H1 (cell line): ENCODE data around the gene CEACAM6. TPM values are rescaled to one million over a fixed set of nuclear protein-coding genes. Genes with fewer than 3 reads are reported as not detected.

Experiments used
- CTCF ChIA-PET: fragments of 300-600 bp; sonication (Branson Sonifier 250); formaldehyde crosslinking; loops from one replicate; lab custom pipeline; 2021; ENCODE audit not compliant: partially characterized antibody; lab: Charles Lee
- POLR2A ChIA-PET: fragments of 300-600 bp; sonication (Branson Sonifier 250); formaldehyde crosslinking; loops from one replicate; lab custom pipeline; 2021; ENCODE audit warnings: inconsistent platforms; ENCODE audit not compliant: partially characterized antibody; lab: Charles Lee
- DNase-seq, 2 experiments: peaks; one replicate each; pipeline versions ENCODE4 v3.0.0 to v3.0.0-alpha.2; 2010 to 2022; ENCODE audit warnings: low spot score in 2 of 2, low read depth in 1 of 2, mixed read lengths in 1 of 2
- FAIRE-seq: peaks from 2 replicates; lab custom pipeline; 2011; peaks lifted over from hg19 to GRCh38; lab: Jason Lieb, UNC
- H2AFZ ChIP-seq: 2 replicates; pipeline ENCODE4 v1.8.1; 2012; ENCODE audit warnings: low read length, inconsistent platforms
- H2AK5ac ChIP-seq: 2 replicates; pipeline ENCODE4 v1.6.1; 2013; ENCODE audit warnings: low read depth, low read length
- H2BK120ac ChIP-seq: replicated peaks from 2 replicates; pipeline ENCODE3; 2013; ENCODE audit warnings: low read depth, low read length, inconsistent platforms
- H2BK12ac ChIP-seq: 2 replicates; pipeline ENCODE4 v1.6.1; 2013; ENCODE audit warnings: low read depth, low read length
- H2BK15ac ChIP-seq: 2 replicates; pipeline ENCODE4 v1.6.1; 2013; ENCODE audit warnings: low read length
- H2BK20ac ChIP-seq: 2 replicates; pipeline ENCODE4 v1.6.1; 2013; ENCODE audit warnings: low read length
- H2BK5ac ChIP-seq: 2 replicates; pipeline ENCODE4 v1.6.1; 2013; ENCODE audit warnings: low read depth, low read length
- H3K14ac ChIP-seq: 2 replicates; pipeline ENCODE4 v1.6.1; 2013; ENCODE audit warnings: inconsistent platforms; ENCODE audit not compliant: insufficient read length
- H3K18ac ChIP-seq: 2 replicates; pipeline ENCODE4 v1.6.1; 2013; ENCODE audit warnings: low read length; ENCODE audit errors: extremely low read depth
- H3K23ac ChIP-seq: 2 replicates; pipeline ENCODE4 v1.6.1; 2013; ENCODE audit warnings: inconsistent platforms; ENCODE audit not compliant: insufficient read length
- H3K23me2 ChIP-seq: 2 replicates; pipeline ENCODE4 v1.6.1; 2013; ENCODE audit warnings: low read depth, low read length
- H3K27ac ChIP-seq: 2 replicates; pipeline ENCODE4 v1.6.1; 2011; ENCODE audit warnings: low read depth, low read length, inconsistent platforms
- H3K27me3 ChIP-seq, 4 experiments: replicated peaks in 1 of 4; 1 replicate in 1 of 4; 2 replicates in 3 of 4; pipeline versions ENCODE4 v1.6.1 to v1.8.1; 2011 to 2013; ENCODE audit warnings: low read length in 3 of 4, mild to moderate bottlenecking in 3 of 4, inconsistent platforms in 2 of 4, mixed read lengths in 2 of 4, moderate library complexity in 1 of 4; ENCODE audit not compliant: control insufficient read depth in 3 of 4, insufficient read depth in 3 of 4; ENCODE audit errors: extremely low read depth in 1 of 4
- H3K36me3 ChIP-seq, 4 experiments: 2 replicates each; pipeline versions ENCODE4 v1.6.1 to v1.8.1; 2011 to 2013; ENCODE audit warnings: mild to moderate bottlenecking in 4 of 4, low read length in 3 of 4, moderate library complexity in 2 of 4, control low read depth in 1 of 4, inconsistent platforms in 1 of 4; ENCODE audit not compliant: insufficient read depth in 4 of 4, control insufficient read depth in 2 of 4
- H3K4ac ChIP-seq: replicated peaks from 2 replicates; pipeline ENCODE3; 2013; ENCODE audit warnings: low read length, low read depth, mixed read lengths, inconsistent platforms; ENCODE audit not compliant: insufficient read length
- H3K4me1 ChIP-seq, 4 experiments: replicated peaks in 1 of 4; 1 replicate in 1 of 4; 2 replicates in 3 of 4; pipeline versions ENCODE4 v1.6.1 to v1.8.1; 2011 to 2013; ENCODE audit warnings: low read length in 3 of 4, inconsistent platforms in 2 of 4, mixed read lengths in 1 of 4; ENCODE audit not compliant: insufficient read depth in 4 of 4, control insufficient read depth in 3 of 4
- H3K4me2 ChIP-seq, 2 experiments: 2 replicates each; pipeline versions ENCODE4 v1.6.1 to v1.8.1; 2011 to 2013; ENCODE audit warnings: low read depth in 2 of 2, low read length in 2 of 2, control low read depth in 1 of 2, inconsistent platforms in 1 of 2, mild to moderate bottlenecking in 1 of 2; ENCODE audit not compliant: insufficient read depth in 1 of 2
- H3K4me3 ChIP-seq, 4 experiments: fragments of 200-600, 300-600 bp in 1 of 4; sonication (generic), shearing (Covaris generic), sonication (Bioruptor Twin) in 1 of 4; 2 replicates each; pipeline versions ENCODE4 v1.5.1 to v1.8.1; 2011 to 2016; ENCODE audit warnings: low read length in 4 of 4, low read depth in 3 of 4, control low read depth in 2 of 4, inconsistent platforms in 2 of 4, mild to moderate bottlenecking in 2 of 4, mixed read lengths in 1 of 4, moderate library complexity in 1 of 4; ENCODE audit not compliant: insufficient read depth in 2 of 4; ENCODE audit errors: extremely low read depth in 1 of 4
- H3K56ac ChIP-seq: replicated peaks from 2 replicates; pipeline ENCODE3; 2013; ENCODE audit warnings: low read depth, mild to moderate bottlenecking, mixed read lengths, low read length, inconsistent platforms; ENCODE audit not compliant: insufficient read length
- H3K79me1 ChIP-seq: 2 replicates; pipeline ENCODE4 v1.6.1; 2013; ENCODE audit warnings: low read depth, low read length, control low read depth
- H3K79me2 ChIP-seq, 2 experiments: 2 replicates each; pipeline versions ENCODE4 v1.6.1 to v1.8.1; 2012 to 2013; ENCODE audit warnings: low read length in 2 of 2, mild to moderate bottlenecking in 2 of 2, inconsistent platforms in 1 of 2; ENCODE audit not compliant: insufficient read depth in 2 of 2, control insufficient read depth in 1 of 2
- H3K9ac ChIP-seq, 4 experiments: replicated peaks in 1 of 4; 1 replicate in 1 of 4; 2 replicates in 3 of 4; pipeline versions ENCODE4 v1.6.1 to v1.8.1; 2011 to 2013; ENCODE audit warnings: low read depth in 3 of 4, low read length in 3 of 4, control low read depth in 2 of 4, mild to moderate bottlenecking in 2 of 4, moderate library complexity in 2 of 4, inconsistent platforms in 1 of 4; ENCODE audit errors: extremely low read depth in 1 of 4
- H3K9me3 ChIP-seq, 2 experiments: 2 replicates each; pipeline versions ENCODE4 v1.6.1 to v1.8.1; 2012 to 2013; ENCODE audit warnings: mild to moderate bottlenecking in 2 of 2, moderate library complexity in 2 of 2, control low read depth in 1 of 2, inconsistent platforms in 1 of 2, low read depth in 1 of 2, low read length in 1 of 2, mixed read lengths in 1 of 2; ENCODE audit not compliant: insufficient read depth in 2 of 2
- H4K20me1 ChIP-seq, 2 experiments: replicated peaks in 1 of 2; 2 replicates each; pipeline versions ENCODE3 to v1.8.1; 2011 to 2013; ENCODE audit warnings: inconsistent platforms in 2 of 2, low read length in 2 of 2, mild to moderate bottlenecking in 1 of 2; ENCODE audit not compliant: insufficient read depth in 2 of 2, control insufficient read depth in 1 of 2
- H4K5ac ChIP-seq: 2 replicates; pipeline ENCODE4 v1.6.1; 2013; ENCODE audit warnings: low read length, low read depth, mixed read lengths, inconsistent platforms; ENCODE audit not compliant: insufficient read length
- H4K8ac ChIP-seq: 2 replicates; pipeline ENCODE4 v1.8.0; 2013; ENCODE audit warnings: mild to moderate bottlenecking, moderate library complexity, low read length, inconsistent platforms; ENCODE audit not compliant: insufficient read depth; ENCODE audit errors: extremely low read depth
- H4K91ac ChIP-seq: replicated peaks from 2 replicates; pipeline ENCODE3; 2013; ENCODE audit warnings: low read length, mixed read lengths, inconsistent platforms; ENCODE audit not compliant: insufficient read length
- CBX5 ChIP-seq: fragments of 300-800, 300-1000 bp; sonication (generic); IDR thresholded peaks from 2 replicates; pipeline ENCODE4 v1.7.1; 2016; ENCODE audit warnings: antibody characterized with exemption, low read length, low read depth
- CBX8 ChIP-seq: fragments of 300-800, 300-1000 bp; sonication (generic); IDR thresholded peaks from 2 replicates; pipeline ENCODE4 v1.7.1; 2016; ENCODE audit warnings: low read depth, low read length, borderline replicate concordance
- CTBP2 ChIP-seq: IDR thresholded peaks from 2 replicates; pipeline ENCODE4 v1.7.0; 2011; ENCODE audit warnings: borderline replicate concordance, mild to moderate bottlenecking, moderate library complexity, mixed read lengths, low read length; ENCODE audit not compliant: insufficient read depth, insufficient read length
- RAD21 ChIP-seq, 2 experiments: IDR thresholded peaks in 1 of 2; conservative IDR thresholded peaks in 1 of 2; 2 replicates each; pipeline ENCODE4 v1.6.1; 2011; ENCODE audit warnings: low read depth in 2 of 2, low read length in 2 of 2, improper control_type of control experiment in 1 of 2, inconsistent platforms in 1 of 2, mild to moderate bottlenecking in 1 of 2, moderate library complexity in 1 of 2
- SP1 ChIP-seq: IDR thresholded peaks from 2 replicates; pipeline ENCODE4 v1.6.1; 2011; ENCODE audit warnings: low read depth, low read length
- YY1 ChIP-seq: IDR thresholded peaks from 2 replicates; pipeline ENCODE4 v1.6.1; 2011; ENCODE audit warnings: low read depth, mild to moderate bottlenecking, low read length
- WGBS, 2 experiments: shearing (Covaris generic) in 1 of 2; methylation state at CpG; one replicate each; pipeline versions ENCODE4 v1.1.6 to v1.1.7; 2013 to 2015; ENCODE audit warnings: low lambda C conversion rate in 2 of 2, mixed read lengths in 2 of 2, inconsistent platforms in 1 of 2, low coverage in 1 of 2, missing lambda C conversion rate in 1 of 2; ENCODE audit not compliant: insufficient replicate concordance in 2 of 2, insufficient coverage in 1 of 2, insufficient read length in 1 of 2; ENCODE audit errors: extremely low coverage in 1 of 2, missing lambda C conversion rate in 1 of 2; 5-methylcytosine and 5-hydroxymethylcytosine counted together
- polyA plus RNA-seq, 7 experiments: library from polyadenylated mRNA; depleted of rRNA in 3 of 7; stranded (reverse) in 5 of 7; unstranded in 2 of 7; fragments of >200 nt in 5 of 7; fragments of 200-250 nt in 2 of 7; gene quantifications; 1 replicate in 5 of 7; 2 replicates in 1 of 7; 4 replicates in 1 of 7; pipeline versions ENCODE4 v1.2.1 to v1.2.3, GENCODE V29; 2011 to 2013; ENCODE audit warnings: missing spikeins in 2 of 7, mixed read lengths in 2 of 7
- total RNA-seq: library from RNA; stranded (reverse); fragmentation: NEBNext Ultra II Directional; extraction: Animal tissue kit (Norgen Biotek cat#: 25700); gene quantifications from 2 replicates; pipeline ENCODE4 v1.2.1, GENCODE V29; 2021
- TF ChIP-seq, protein P1 (sequence below), 3 experiments: IDR thresholded peaks; 1 replicate in 2 of 3; 2 replicates in 1 of 3; pipeline versions ENCODE4 v1.5.1 to v1.6.1; 2011; ENCODE audit warnings: low read length in 3 of 3, mild to moderate bottlenecking in 3 of 3, inconsistent platforms in 2 of 3, low read depth in 1 of 3, moderate library complexity in 1 of 3; ENCODE audit not compliant: insufficient read depth in 1 of 3; ENCODE audit errors: control extremely low read depth in 1 of 3

Gene CEACAM6
- total and polyA plus RNA-seq, 2 of the 8 experiments (the other 6 are each of a cell fraction or from before 2014, with no cell fraction given), result not detected

DNA sequence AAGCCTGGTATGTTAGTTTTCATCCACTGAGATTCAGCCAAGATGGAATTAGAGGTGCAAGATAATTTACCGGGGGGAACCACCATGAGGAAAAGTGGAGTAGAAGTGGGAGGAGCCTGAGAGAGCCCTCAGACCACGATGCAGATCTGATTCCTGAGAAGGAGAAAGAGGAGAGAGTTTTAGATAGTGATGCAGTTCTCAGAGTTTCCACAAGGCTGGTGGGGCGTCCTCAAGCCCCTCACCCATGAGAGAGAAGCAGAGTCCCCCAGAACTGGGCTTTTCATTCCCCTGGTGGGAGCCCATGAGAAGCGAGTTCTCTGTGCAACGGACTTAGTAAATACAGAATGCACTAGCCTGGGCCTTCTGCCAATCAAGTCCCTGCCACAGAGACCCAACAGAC, 28.8 kb upstream of the CEACAM6 start:
- H3K23me2 ChIP-seq, result no peaks in the 10 kb centered on the region
- no peak overlapping the region for H3K4ac ChIP-seq
- no peak overlapping the region for H2BK12ac ChIP-seq
- no peak for DNase-seq
- H3K4me1 ChIP-seq, result no peaks in the 10 kb centered on the region
- H3K9ac ChIP-seq, result no peak overlapping the region
- no peak overlapping the region for H3K4me3 ChIP-seq
- no peaks in the 10 kb centered on the region for H3K79me1 ChIP-seq
- no peak overlapping the region for H3K27ac ChIP-seq
- H3K79me2 ChIP-seq, result no peaks in the 10 kb centered on the region
- no peak overlapping the region for H4K5ac ChIP-seq
- H3K9me3 ChIP-seq, result peaks cover 47 to 71% of the 10 kb centered on the region in 2 experiments
- no peak overlapping the region for H4K8ac ChIP-seq
- no peaks in the 10 kb centered on the region for H3K36me3 ChIP-seq
- H2BK5ac ChIP-seq, result no peak overlapping the region
- H2AK5ac ChIP-seq, result no peak overlapping the region
- no peaks in the 10 kb centered on the region for H4K20me1 ChIP-seq
- no peak overlapping the region for H2AFZ ChIP-seq
- H3K27me3 ChIP-seq, result no peaks in the 10 kb centered on the region
- no peak overlapping the region for H4K91ac ChIP-seq
- H3K18ac ChIP-seq, result no peak overlapping the region
- no peak overlapping the region for H3K4me2 ChIP-seq
- H2BK120ac ChIP-seq, result no peak overlapping the region
- H3K56ac ChIP-seq, result no peak overlapping the region
- no peak for FAIRE-seq
- H2BK15ac ChIP-seq, result no peak overlapping the region
- TF ChIP-seq CBX5 (no peak), RAD21 (IDR thresholded peaks at IDR 0.05 in 1 of 2, conservative IDR thresholded peaks at IDR 0.05 in 1 of 2; ENCODE audit: low read depth in 2 of 2, low read length in 2 of 2) (no peak), CTBP2 (no peak), CBX8 (no peak), SP1 (no peak), YY1 (no peak)
- TF ChIP-seq, protein P1, sequence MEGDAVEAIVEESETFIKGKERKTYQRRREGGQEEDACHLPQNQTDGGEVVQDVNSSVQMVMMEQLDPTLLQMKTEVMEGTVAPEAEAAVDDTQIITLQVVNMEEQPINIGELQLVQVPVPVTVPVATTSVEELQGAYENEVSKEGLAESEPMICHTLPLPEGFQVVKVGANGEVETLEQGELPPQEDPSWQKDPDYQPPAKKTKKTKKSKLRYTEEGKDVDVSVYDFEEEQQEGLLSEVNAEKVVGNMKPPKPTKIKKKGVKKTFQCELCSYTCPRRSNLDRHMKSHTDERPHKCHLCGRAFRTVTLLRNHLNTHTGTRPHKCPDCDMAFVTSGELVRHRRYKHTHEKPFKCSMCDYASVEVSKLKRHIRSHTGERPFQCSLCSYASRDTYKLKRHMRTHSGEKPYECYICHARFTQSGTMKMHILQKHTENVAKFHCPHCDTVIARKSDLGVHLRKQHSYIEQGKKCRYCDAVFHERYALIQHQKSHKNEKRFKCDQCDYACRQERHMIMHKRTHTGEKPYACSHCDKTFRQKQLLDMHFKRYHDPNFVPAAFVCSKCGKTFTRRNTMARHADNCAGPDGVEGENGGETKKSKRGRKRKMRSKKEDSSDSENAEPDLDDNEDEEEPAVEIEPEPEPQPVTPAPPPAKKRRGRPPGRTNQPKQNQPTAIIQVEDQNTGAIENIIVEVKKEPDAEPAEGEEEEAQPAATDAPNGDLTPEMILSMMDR (IDR thresholded peaks at IDR 0.05; ENCODE audit: control extremely low read depth in 1 of 3, insufficient read depth in 1 of 3, low read depth in 1 of 3, low read length in 3 of 3), result no peak
- TF ChIP-seq, all 59 proteins: peak for 0
- Histone ChIP-seq H3K14ac (no peak overlapping the region), H3K23ac (no peak overlapping the region), H2BK20ac (no peak overlapping the region)
- CTCF ChIA-PET, result no interaction called here
- POLR2A ChIA-PET, result no interaction called here
- WGBS, 2 experiments, result 63% methylated on average over 5 of the region's 5 CpGs; no CpG with 5 or more reads in 1 of the 2 experiments
